GM19372 (cell line): ENCODE results near the gene ADAMTSL2.

Source experiments
- ATAC-seq: cut with Tn5 transposase; IDR thresholded peaks from one replicate; pipeline ENCODE4 v1.9.1; 2021; ENCODE audit warnings: mild to moderate bottlenecking, low read depth, moderate library complexity; ENCODE audit not compliant: unreplicated experiment

The ADAMTSL2 gene

GRCh38 chr9:133516256-133516960 is 18.1 kb upstream of the ADAMTSL2 start:
- no peak for ATAC-seq

- ATAC-seq, result no peak
Observed at GRCh38 chr9:133516961-133517350, 17.5 kb upstream of the ADAMTSL2 start.

GRCh38 chr9:133517711-133518110 is 16.8 kb upstream of the ADAMTSL2 start:
- ATAC-seq, result no peak

- no peak for ATAC-seq
Observed at GRCh38 chr9:133518200-133518599, 16.3 kb upstream of the ADAMTSL2 start.

GRCh38 chr9:133518706-133519449 is 15.6 kb upstream of the ADAMTSL2 start:
- ATAC-seq, result no peak

GRCh38 chr9:133519693-133520092 is 14.8 kb upstream of the ADAMTSL2 start:
- ATAC-seq, result no peak

GRCh38 chr9:133520121-133520835 is 14.2 kb upstream of the ADAMTSL2 start:
- ATAC-seq, result no peak

- no peak for ATAC-seq
Observed at GRCh38 chr9:133521122-133522072, 13.1 kb upstream of the ADAMTSL2 start.

- no peak for ATAC-seq
Observed at GRCh38 chr9:133522073-133522910, 12.2 kb upstream of the ADAMTSL2 start.

GRCh38 chr9:133523106-133523505 is 11.4 kb upstream of the ADAMTSL2 start:
- no peak for ATAC-seq

GRCh38 chr9:133524146-133524545 is 10.4 kb upstream of the ADAMTSL2 start:
- ATAC-seq, result no peak

GRCh38 chr9:133524679-133525228 is 9.8 kb upstream of the ADAMTSL2 start, which contains the start of gene MYMK:
TSS of gene MYMK (minus strand) at chr9:133524959. CDS start at chr9:133524844, 115 bp downstream.
- ATAC-seq, result no peak

- no peak for ATAC-seq
Observed at GRCh38 chr9:133525677-133526076, 8.8 kb upstream of the ADAMTSL2 start.

- ATAC-seq, result no peak
Observed at GRCh38 chr9:133526721-133527321, 7.7 kb upstream of the ADAMTSL2 start.

- ATAC-seq, result no peak
Observed at GRCh38 chr9:133527444-133527920, 7.0 kb upstream of the ADAMTSL2 start.

- ATAC-seq, result no peak
Observed at GRCh38 chr9:133528001-133528875, 6.3 kb upstream of the ADAMTSL2 start.

GRCh38 chr9:133528876-133529241 is 5.6 kb upstream of the ADAMTSL2 start:
- no peak for ATAC-seq

GRCh38 chr9:133529457-133529856 is 5.0 kb upstream of the ADAMTSL2 start:
- no peak for ATAC-seq
